Right atrium auricular region (tissue), 2 donors: ENCODE data around the gene TRAPPC2. TPM values are rescaled to one million over a fixed set of nuclear protein-coding genes. Genes with fewer than 3 reads are reported as not detected.

Source experiments
- DNase-seq: peaks from one replicate; pipeline ENCODE4 v3.0.0-alpha.2; 2019; ENCODE audit warnings: low spot score
- H3K27ac ChIP-seq, 2 donors: fragments of 200-600 bp; sonication (generic); 1 replicate in 1 of 2; 2 replicates in 1 of 2; pipeline ENCODE4 v1.5.1; 2016 to 2019
- H3K27me3 ChIP-seq, 2 donors: fragments of 200-600 bp; sonication (generic); one replicate each; pipeline versions ENCODE4 v1.5.1 to v1.6.0; 2017 to 2019
- H3K36me3 ChIP-seq: fragments of 200-600 bp; sonication (generic); one replicate; pipeline ENCODE4 v1.5.1; 2016
- H3K4me1 ChIP-seq, 2 donors: fragments of 200-600 bp; sonication (generic); one replicate each; pipeline versions ENCODE4 v1.5.1 to v1.6.0; 2017 to 2019
- H3K4me3 ChIP-seq, 2 donors: fragments of 200-600 bp; sonication (generic); 1 replicate in 1 of 2; 2 replicates in 1 of 2; pipeline ENCODE4 v1.5.1; 2017 to 2019; ENCODE audit warnings: mild to moderate bottlenecking in 1 of 2, moderate library complexity in 1 of 2
- H3K9me3 ChIP-seq, 2 donors: fragments of 200-600 bp; sonication (generic); one replicate each; pipeline ENCODE4 v1.5.1; 2019
- CTCF ChIP-seq, 2 donors: fragments of 200-600 bp; sonication (generic); IDR thresholded peaks; one replicate each; pipeline ENCODE4 v1.5.1; 2019; ENCODE audit warnings: antibody characterized with exemption in 2 of 2
- total RNA-seq, 2 donors: library from RNA; depleted of rRNA; stranded (reverse); fragments of >200 nt; gene quantifications; one replicate each; pipeline ENCODE4 v1.1.0, GENCODE V29; 2016

Gene TRAPPC2
- total RNA-seq, 2 donors from 2014 or later: 6.6 to 7.6 TPM

- H3K27me3 ChIP-seq: no peaks in the 10 kb centered on the region
- no peak for DNase-seq
- no peaks in the 10 kb centered on the region for H3K9me3 ChIP-seq
- no peak for TF ChIP-seq CTCF (IDR thresholded peaks at IDR 0.05)
- H3K27ac ChIP-seq: peak overlapping the region in 1 of 2 donors; percentile 39
- no peak overlapping the region for H3K4me3 ChIP-seq
- H3K36me3 ChIP-seq: no peaks in the 10 kb centered on the region
- H3K4me1 ChIP-seq: peaks cover 0 to 21% of the 10 kb centered on the region in 2 donors
These were observed 35.1 kb downstream of the TRAPPC2 start for GRCh38 chrX:13699183-13699826.

- DNase-seq: no peak
- Histone ChIP-seq H3K36me3 (no peaks in the 10 kb centered on the region), H3K27me3 (no peaks in the 10 kb centered on the region), H3K9me3 (no peaks in the 10 kb centered on the region), H3K4me3 (no peak overlapping the region), H3K27ac (no peak overlapping the region), H3K4me1 (peaks cover 0 to 30% of the 10 kb centered on the region in 2 donors)
- TF ChIP-seq CTCF (IDR thresholded peaks at IDR 0.05): no peak
These were observed 36.0 kb downstream of the TRAPPC2 start for GRCh38 chrX:13698432-13698831.

GRCh38 chrX:13697976-13698375 lies 36.4 kb downstream of the TRAPPC2 start:
- Histone ChIP-seq H3K27ac (no peak overlapping the region), H3K4me1 (peaks cover 0 to 34% of the 10 kb centered on the region in 2 donors), H3K9me3 (no peaks in the 10 kb centered on the region), H3K4me3 (no peak overlapping the region), H3K36me3 (no peaks in the 10 kb centered on the region), H3K27me3 (no peaks in the 10 kb centered on the region)
- no peak for DNase-seq
- TF ChIP-seq CTCF (IDR thresholded peaks at IDR 0.05): no peak

- no peak overlapping the region for H3K4me3 ChIP-seq
- peaks cover 0 to 39% of the 10 kb centered on the region in 2 donors for H3K4me1 ChIP-seq
- H3K27ac ChIP-seq: no peak overlapping the region
- no peak for TF ChIP-seq CTCF (IDR thresholded peaks at IDR 0.05)
- no peaks in the 10 kb centered on the region for H3K9me3 ChIP-seq
- no peak for DNase-seq
- no peaks in the 10 kb centered on the region for H3K27me3 ChIP-seq
- H3K36me3 ChIP-seq: no peaks in the 10 kb centered on the region
These were observed 37.0 kb downstream of the TRAPPC2 start for GRCh38 chrX:13697455-13697854.

- no peak overlapping the region for H3K27ac ChIP-seq
- TF ChIP-seq CTCF (IDR thresholded peaks at IDR 0.05): no peak
- DNase-seq: no peak
- no peaks in the 10 kb centered on the region for H3K9me3 ChIP-seq
- H3K36me3 ChIP-seq: no peaks in the 10 kb centered on the region
- no peaks in the 10 kb centered on the region for H3K27me3 ChIP-seq
- H3K4me3 ChIP-seq: no peak overlapping the region
- peaks cover 0 to 45% of the 10 kb centered on the region in 2 donors for H3K4me1 ChIP-seq
These were observed 38.8 kb downstream of the TRAPPC2 start for GRCh38 chrX:13695601-13696115.

- DNase-seq: no peak
- no peaks in the 10 kb centered on the region for H3K9me3 ChIP-seq
- no peaks in the 10 kb centered on the region for H3K27me3 ChIP-seq
- no peak overlapping the region for H3K27ac ChIP-seq
- H3K4me3 ChIP-seq: no peak overlapping the region
- no peak for TF ChIP-seq CTCF (IDR thresholded peaks at IDR 0.05)
- no peaks in the 10 kb centered on the region for H3K36me3 ChIP-seq
- peaks cover 0 to 41% of the 10 kb centered on the region in 2 donors for H3K4me1 ChIP-seq
These were observed 39.4 kb downstream of the TRAPPC2 start for GRCh38 chrX:13694983-13695382.
